CD4-positive, alpha-beta memory T cell (primary cell): Measurements from ENCODE around the gene VTA1. TPM values are rescaled to one million over a fixed set of nuclear protein-coding genes. Genes with fewer than 3 reads are reported as not detected.
A peak's percentile ranks its signal among the peaks of the same experiment; 100 is the strongest.
"Not testable (repeated sequence)": the region's sequence is repeated elsewhere in the genome, so short reads cannot be mapped to it uniquely, and the experiment has no call there.

Experiments
- CTCF ChIA-PET: fragments of 350-600 bp; sonication (Branson Sonifier 250); formaldehyde crosslinking; loops from one replicate; lab custom pipeline; 2021; ENCODE audit warnings: inconsistent platforms; ENCODE audit not compliant: partially characterized antibody; lab: Charles Lee
- POLR2A ChIA-PET: fragments of 350-600 bp; sonication (Branson Sonifier 250); formaldehyde crosslinking; loops from one replicate; lab custom pipeline; 2021; ENCODE audit not compliant: partially characterized antibody; lab: Charles Lee
- DNase-seq, 5 donors: peaks; one replicate each; pipeline versions ENCODE4 v3.0.0 to v3.0.0-alpha.2; 2020 to 2022; ENCODE audit warnings: mixed read lengths in 1 of 5
- H3K27ac ChIP-seq: one replicate; pipeline ENCODE4 v1.7.0; 2013; ENCODE audit warnings: low read depth, low read length
- H3K27me3 ChIP-seq: 2 replicates; pipeline ENCODE4 v1.7.0; 2013; ENCODE audit warnings: mild to moderate bottlenecking, low read length, moderate library complexity; ENCODE audit not compliant: insufficient read depth
- H3K36me3 ChIP-seq: 2 replicates; pipeline ENCODE4 v1.7.0; 2013; ENCODE audit warnings: mild to moderate bottlenecking, low read length, moderate library complexity; ENCODE audit not compliant: insufficient read depth
- H3K4me1 ChIP-seq: 2 replicates; pipeline ENCODE4 v1.7.0; 2013; ENCODE audit warnings: mild to moderate bottlenecking, low read length, moderate library complexity; ENCODE audit not compliant: insufficient read depth
- H3K4me3 ChIP-seq, 2 donors: one replicate each; pipeline ENCODE4 v1.7.0; 2013; ENCODE audit warnings: low read length in 2 of 2, mild to moderate bottlenecking in 1 of 2
- H3K9me3 ChIP-seq, 2 donors: one replicate each; pipeline ENCODE4 v1.7.0; 2013; ENCODE audit warnings: low read length in 2 of 2, control low read depth in 1 of 2; ENCODE audit not compliant: control insufficient read depth in 1 of 2
- H3K27ac Mint-ChIP-seq, 7 donors: one replicate each; pipeline ENCODE4 v1.8.0; 2020 to 2021; ENCODE audit warnings: mixed read lengths in 7 of 7, mild to moderate bottlenecking in 6 of 7, inconsistent platforms in 3 of 7, moderate library complexity in 3 of 7
- H3K27me3 Mint-ChIP-seq, 2 donors: one replicate each; pipeline ENCODE4 v1.8.0; 2020 to 2021; ENCODE audit warnings: mixed read lengths in 2 of 2
- H3K36me3 Mint-ChIP-seq, 2 donors: one replicate each; pipeline ENCODE4 v1.8.0; 2020 to 2021; ENCODE audit warnings: mixed read lengths in 2 of 2, inconsistent platforms in 1 of 2, mild to moderate bottlenecking in 1 of 2
- H3K4me1 Mint-ChIP-seq, 4 donors: one replicate each; pipeline ENCODE4 v1.8.0; 2020 to 2021; ENCODE audit warnings: mixed read lengths in 4 of 4, mild to moderate bottlenecking in 1 of 4
- H3K4me3 Mint-ChIP-seq, 8 donors: one replicate each; pipeline ENCODE4 v1.8.0; 2020 to 2021; ENCODE audit warnings: mixed read lengths in 8 of 8, mild to moderate bottlenecking in 7 of 8, moderate library complexity in 6 of 8, inconsistent platforms in 3 of 8
- H3K9me3 Mint-ChIP-seq, 8 donors: one replicate each; pipeline ENCODE4 v1.8.0; 2020 to 2021; ENCODE audit warnings: mixed read lengths in 8 of 8, mild to moderate bottlenecking in 5 of 8, inconsistent platforms in 3 of 8, moderate library complexity in 1 of 8
- intact Hi-C: fragments of 100-400 bp; cut with micrococcal nuclease; formaldehyde crosslinking; loops from one replicate; pipeline ENCODE4 v1.15.1; 2023
- polyA plus RNA-seq, 2 donors: library from polyadenylated mRNA; unstranded; fragments of 300-500 nt; fragmentation: Illumina TruSeq; gene quantifications; one replicate each; pipeline ENCODE4 v1.2.3, GENCODE V29; 2021
- total RNA-seq, 2 experiments: library from RNA; stranded (reverse); gene quantifications; one replicate each; pipeline ENCODE4 v1.2.3, GENCODE V29; 2021

Gene VTA1
- total and polyA plus RNA-seq, 4 experiments from 2014 or later = 31.2 to 79.7 (median 42.8) TPM

DNA sequence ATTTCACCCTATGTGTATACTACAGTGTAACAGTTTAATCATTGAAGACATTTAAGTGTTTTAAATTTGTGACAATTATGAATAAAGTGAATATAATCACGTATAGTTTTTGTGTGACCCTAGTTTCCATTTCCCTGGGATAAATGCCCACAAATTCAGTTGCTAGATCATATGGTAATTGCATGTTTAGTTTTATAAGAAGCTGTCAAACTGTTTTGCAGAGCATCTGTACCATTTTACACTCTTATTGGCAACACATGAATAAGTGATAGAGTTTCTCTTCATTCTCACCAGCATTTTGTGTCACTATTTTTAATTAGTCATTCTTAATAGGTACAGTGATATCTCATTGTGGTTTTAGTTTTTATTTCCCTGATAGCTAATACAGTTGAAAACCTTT, 7.3 kb downstream of the VTA1 start:
- Histone ChIP-seq H3K27ac (no peak overlapping the region), H3K4me3 (no peak overlapping the region), H3K9me3 (no peaks in the 10 kb centered on the region), H3K36me3 (no peaks in the 10 kb centered on the region), H3K4me1 (peaks cover 42% of the 10 kb centered on the region), H3K27me3 (no peaks in the 10 kb centered on the region)
- ChIA-PET POLR2A (no interaction called here), CTCF (interaction anchor here (0.9 to 1.5 kb wide), 2 partner anchors 9 to 53 kb away, joined by 4 to 6 read pairs; no protein-coding TSS in a partner anchor)
- Mint-ChIP-seq H3K9me3 (no peaks in the 10 kb centered on the region), H3K36me3 (peaks cover 9 to 17% of the 10 kb centered on the region in 2 donors), H3K27ac (no peak overlapping the region), H3K4me1 (peaks cover 40 to 65% (median 52%) of the 10 kb centered on the region in 4 donors), H3K4me3 (peak overlapping the region in 1 of 8 donors; percentile 5), H3K27me3 (no peaks in the 10 kb centered on the region)
- intact Hi-C loops = no loop called here
- DNase-seq = no peak

DNA sequence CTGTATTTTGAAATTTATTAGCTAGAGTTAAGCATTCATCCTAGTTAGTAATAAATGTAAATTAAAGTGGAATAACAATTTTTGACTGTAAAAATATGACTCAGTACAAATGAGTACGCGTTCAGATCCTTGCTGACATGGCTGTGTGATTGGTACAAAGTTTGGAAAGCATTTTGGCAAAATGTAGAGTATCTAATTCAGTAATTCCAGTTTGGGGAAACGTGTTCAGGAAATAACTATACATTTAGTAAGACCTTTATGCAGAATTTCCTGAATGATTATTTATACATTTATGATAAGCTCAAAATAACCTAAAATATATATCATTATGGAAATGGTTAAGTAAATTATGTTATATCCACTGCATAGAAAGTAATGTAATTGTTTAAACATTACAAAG, 8.0 kb downstream of the VTA1 start:
- no peaks in the 10 kb centered on the region for H3K36me3 ChIP-seq
- H3K27ac ChIP-seq = no peak overlapping the region
- no peak overlapping the region for H3K4me3 ChIP-seq
- H3K27me3 Mint-ChIP-seq = no peaks in the 10 kb centered on the region
- no peak overlapping the region for H3K4me3 Mint-ChIP-seq
- H3K4me1 Mint-ChIP-seq = peaks cover 38 to 63% (median 52%) of the 10 kb centered on the region in 4 donors
- H3K9me3 Mint-ChIP-seq = no peaks in the 10 kb centered on the region
- ChIA-PET CTCF (interaction anchor here (0.9 to 2.6 kb wide), 6 partner anchors 9 to 413 kb away, joined by 3 to 19 read pairs (median 6); no protein-coding TSS in a partner anchor), POLR2A (interaction anchor here (1.3 kb wide), 1 partner anchor 8 kb away, joined by 3 read pairs; the partner anchor contains the start of gene NMBR)
- H3K27ac Mint-ChIP-seq = no peak overlapping the region
- peaks cover 9 to 20% of the 10 kb centered on the region in 2 donors for H3K36me3 Mint-ChIP-seq
- H3K9me3 ChIP-seq = no peaks in the 10 kb centered on the region
- no peak for DNase-seq
- intact Hi-C loops = no loop called here
- H3K27me3 ChIP-seq = no peaks in the 10 kb centered on the region
- H3K4me1 ChIP-seq = peaks cover 36% of the 10 kb centered on the region

DNA sequence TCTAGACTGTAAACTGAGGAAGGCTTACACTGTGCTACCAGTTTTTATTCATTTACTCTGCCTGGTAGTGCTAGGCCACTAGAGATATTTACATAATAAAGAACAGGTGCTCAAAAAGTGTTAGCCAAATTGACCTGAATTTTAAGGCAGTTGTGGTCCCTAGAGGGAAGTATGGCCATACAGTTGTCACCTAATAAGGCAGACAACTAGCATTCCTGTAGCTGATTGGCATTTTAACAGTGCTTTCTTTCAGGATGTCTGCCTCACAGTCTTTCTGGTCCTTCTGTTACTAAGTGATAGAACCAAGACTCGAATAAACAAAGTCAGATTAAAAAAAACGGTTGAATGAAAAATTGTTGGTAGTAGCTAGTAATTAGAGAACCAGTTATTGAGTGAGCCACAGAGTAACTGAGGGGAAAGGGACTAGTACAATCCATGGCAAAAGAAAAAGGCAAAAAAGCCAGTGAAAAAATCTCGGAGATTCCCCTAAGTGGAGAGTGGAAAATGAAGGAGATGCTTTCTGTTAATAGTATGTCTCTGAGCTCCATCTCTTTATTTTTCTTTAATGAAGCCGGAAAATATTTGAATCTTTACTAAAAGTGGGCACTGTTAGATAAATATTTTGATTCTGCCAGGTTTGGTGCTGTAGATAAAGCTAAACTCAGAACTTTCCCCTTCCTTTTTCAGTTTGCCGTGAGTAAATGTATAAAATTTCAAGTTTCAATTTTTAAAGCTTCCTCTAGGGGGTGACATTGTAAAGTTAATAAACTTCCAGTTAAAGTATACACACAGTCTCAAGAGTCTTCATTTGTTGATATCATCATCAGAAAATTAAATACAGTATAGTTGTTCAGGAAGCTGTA, 9.1 kb downstream of the VTA1 start:
- Mint-ChIP-seq H3K36me3 (peaks cover 4 to 14% of the 10 kb centered on the region in 2 donors), H3K9me3 (no peaks in the 10 kb centered on the region), H3K4me1 (peaks cover 35 to 61% (median 50%) of the 10 kb centered on the region in 4 donors), H3K27me3 (no peaks in the 10 kb centered on the region), H3K27ac (peak overlapping the region; percentile 1 to 91 (median 57)), H3K4me3 (peak overlapping the region in 3 of 8 donors; percentile 4 to 52 (median 35))
- Histone ChIP-seq H3K36me3 (no peaks in the 10 kb centered on the region), H3K27ac (no peak overlapping the region), H3K4me3 (no peak overlapping the region), H3K4me1 (peaks cover 32% of the 10 kb centered on the region), H3K27me3 (no peaks in the 10 kb centered on the region), H3K9me3 (no peaks in the 10 kb centered on the region)
- ChIA-PET CTCF (interaction anchor here (0.6 to 2.6 kb wide), 17 partner anchors 9 to 412 kb away, joined by 3 to 33 read pairs (median 3); partner anchors contain the start of genes NMBR and VTA1), POLR2A (interaction anchor here (0.6 to 1.3 kb wide), 2 partner anchors 9 to 1687 kb away, joined by 3 read pairs; partner anchors contain the start of genes LTV1 and NMBR)
- intact Hi-C loops = loop anchor here (1.0 to 2.0 kb wide), 2 partner anchors 232 to 413 kb away; no protein-coding TSS in a partner anchor
- peak in 4 of 5 donors; percentile 15 to 27 (median 24) for DNase-seq

DNA sequence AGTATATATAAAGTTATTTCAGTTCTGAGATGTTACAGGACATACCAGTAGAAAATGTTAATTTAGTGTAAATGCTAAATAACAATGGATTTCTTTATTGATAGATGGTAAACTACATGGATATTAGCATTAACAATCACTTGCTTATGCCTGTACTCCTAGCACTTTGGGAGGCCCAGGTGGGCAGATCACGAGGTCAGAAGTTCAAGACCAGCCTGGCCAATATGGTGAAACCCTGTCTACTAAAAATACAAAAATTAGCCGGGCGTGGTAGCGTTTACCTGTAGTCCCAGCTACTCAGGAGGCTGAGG, 9.7 kb downstream of the VTA1 start:
- intact Hi-C loops = loop anchor here (1.0 to 2.0 kb wide), 2 partner anchors 232 to 412 kb away; no protein-coding TSS in a partner anchor
- H3K4me1 ChIP-seq = peaks cover 34% of the 10 kb centered on the region
- H3K27me3 Mint-ChIP-seq, DNase-seq, H3K9me3 Mint-ChIP-seq, H3K36me3 ChIP-seq, POLR2A ChIA-PET, H3K27me3 ChIP-seq, H3K4me3 ChIP-seq, H3K9me3 ChIP-seq, H3K27ac ChIP-seq: not testable (repeated sequence)
- H3K27ac Mint-ChIP-seq = peak overlapping the region in 4 of 7 donors; percentile 1 to 91 (median 36)
- peak overlapping the region in 1 of 8 donors; percentile 35 for H3K4me3 Mint-ChIP-seq
- CTCF ChIA-PET = interaction anchor here (0.9 to 2.6 kb wide), 13 partner anchors 9 to 318 kb away, joined by 3 to 33 read pairs (median 4); partner anchors contain the start of genes NMBR and VTA1
- peaks cover 4 to 13% of the 10 kb centered on the region in 2 donors for H3K36me3 Mint-ChIP-seq
- H3K4me1 Mint-ChIP-seq = peaks cover 32 to 60% (median 50%) of the 10 kb centered on the region in 4 donors

DNA sequence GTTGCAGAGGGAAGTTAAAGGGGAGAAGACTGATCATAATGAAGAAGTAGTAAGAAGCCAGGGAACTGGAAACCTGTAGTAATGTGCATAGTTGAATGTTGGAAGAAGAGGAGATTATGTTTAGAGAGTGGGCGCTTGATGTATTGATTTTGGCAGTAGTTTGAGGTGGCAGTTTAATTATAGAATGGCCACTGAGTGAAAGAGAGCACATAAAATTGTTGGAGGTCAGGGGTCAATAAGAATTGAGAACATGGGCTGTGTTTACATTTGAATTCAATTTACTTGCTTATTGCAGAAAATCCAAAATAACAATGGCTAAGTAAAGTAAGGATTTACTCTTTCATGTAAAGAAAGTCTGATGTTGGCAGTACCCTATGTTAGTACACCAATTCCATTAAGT, 15.7 kb downstream of the VTA1 start:
- H3K36me3 ChIP-seq = peaks cover 17% of the 10 kb centered on the region
- no peaks in the 10 kb centered on the region for H3K9me3 ChIP-seq
- no peaks in the 10 kb centered on the region for H3K9me3 Mint-ChIP-seq
- H3K27ac Mint-ChIP-seq = peak overlapping the region in 1 of 7 donors; percentile 68
- POLR2A ChIA-PET = no interaction called here
- peaks cover 13 to 30% of the 10 kb centered on the region in 2 donors for H3K36me3 Mint-ChIP-seq
- H3K27me3 Mint-ChIP-seq = no peaks in the 10 kb centered on the region
- H3K27me3 ChIP-seq = no peaks in the 10 kb centered on the region
- H3K27ac ChIP-seq = no peak overlapping the region
- CTCF ChIA-PET = interaction anchor here (1.5 kb wide), 1 partner anchor 8 kb away, joined by 4 read pairs; no protein-coding TSS in a partner anchor
- DNase-seq = no peak
- peaks cover 19% of the 10 kb centered on the region for H3K4me1 ChIP-seq
- intact Hi-C loops = no loop called here
- H3K4me1 Mint-ChIP-seq = peaks cover 33 to 50% (median 39%) of the 10 kb centered on the region in 4 donors
- peak overlapping the region in 1 of 8 donors; percentile 15 for H3K4me3 Mint-ChIP-seq
- H3K4me3 ChIP-seq = no peak overlapping the region

DNA sequence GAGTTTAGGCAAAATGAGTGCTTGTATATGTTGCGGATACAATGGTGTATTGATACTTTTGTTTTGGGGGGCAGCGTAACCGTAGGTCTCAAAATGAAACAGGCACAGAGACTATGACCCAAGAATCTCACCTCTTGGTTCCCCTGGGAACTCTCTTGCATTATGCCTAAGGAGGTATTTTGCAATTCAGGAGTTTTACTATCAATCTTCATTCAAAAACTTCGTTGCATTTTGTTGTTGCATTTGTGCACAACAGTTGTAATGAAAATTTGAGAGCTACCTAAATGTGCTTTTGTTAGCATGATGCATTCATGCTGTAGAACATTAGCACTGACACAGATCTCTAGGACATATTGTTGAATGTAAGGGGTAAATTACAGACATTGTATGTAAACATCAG, 18.2 kb downstream of the VTA1 start:
- H3K4me1 Mint-ChIP-seq = peaks cover 25 to 40% (median 32%) of the 10 kb centered on the region in 4 donors
- DNase-seq = no peak
- POLR2A ChIA-PET = no interaction called here

More for the DNA sequence above, 18.2 kb downstream of the VTA1 start:
- no peaks in the 10 kb centered on the region for H3K27me3 ChIP-seq
- H3K27ac ChIP-seq = no peak overlapping the region
- H3K4me1 ChIP-seq = peaks cover 19% of the 10 kb centered on the region
- H3K4me3 ChIP-seq = no peak overlapping the region
- no peaks in the 10 kb centered on the region for H3K9me3 ChIP-seq
- peaks cover 19% of the 10 kb centered on the region for H3K36me3 ChIP-seq
- Mint-ChIP-seq H3K36me3 (peaks cover 19 to 34% of the 10 kb centered on the region in 2 donors), H3K9me3 (no peaks in the 10 kb centered on the region), H3K27ac (peak overlapping the region in 3 of 7 donors; percentile 42 to 50 (median 43)), H3K4me3 (no peak overlapping the region), H3K27me3 (no peaks in the 10 kb centered on the region)
- CTCF ChIA-PET = interaction anchor here (1.4 to 2.2 kb wide), 2 partner anchors 9 to 17 kb away, joined by 4 to 12 read pairs; no protein-coding TSS in a partner anchor
- intact Hi-C loops = loop anchor here (2.0 kb wide), 1 partner anchor 14 kb away; no protein-coding TSS in a partner anchor
